Stomach (tissue), 4 donors: Measurements from ENCODE around the gene SGCG.

Experiments
- CTCF ChIP-seq, 7 experiments: fragments of 450-650 bp in 4 of 7; fragments of 200-600 bp in 3 of 7; sonication (generic) in 3 of 7; IDR thresholded peaks; one replicate each; pipeline ENCODE4 v1.5.1; 2016 to 2019; ENCODE audit warnings: antibody characterized with exemption in 7 of 7, control low read depth in 2 of 7, mild to moderate bottlenecking in 1 of 7
- POLR2A ChIP-seq, 4 donors: fragments of 450-650 bp; IDR thresholded peaks; one replicate each; pipeline ENCODE4 v1.6.1; 2016; ENCODE audit warnings: antibody characterized with exemption in 4 of 4, control low read depth in 2 of 4, mild to moderate bottlenecking in 1 of 4, moderate library complexity in 1 of 4

DNA sequence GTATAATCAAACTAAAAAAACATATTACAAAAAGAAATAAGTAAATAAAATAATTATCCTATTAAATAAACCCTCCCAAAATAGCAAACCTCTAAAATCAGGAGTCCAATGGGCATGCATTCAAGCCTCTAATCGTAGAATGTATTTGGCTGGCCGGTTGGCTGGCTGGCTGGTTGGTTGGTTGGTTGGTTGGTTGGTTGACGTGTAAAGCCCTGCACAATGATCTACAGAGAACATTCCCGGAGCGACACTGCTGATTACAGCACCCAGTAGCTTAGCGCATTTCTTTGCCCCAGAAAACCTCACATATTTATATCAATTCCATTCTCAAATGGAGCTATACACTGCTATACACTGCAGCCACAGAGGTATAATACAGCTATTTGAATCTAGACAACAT is 187.1 kb downstream of the SGCG start:
- no peak for TF ChIP-seq POLR2A (IDR thresholded peaks at IDR 0.05)
- no peak for TF ChIP-seq CTCF (IDR thresholded peaks at IDR 0.05)
